Pons (tissue), 1 donor: Measurements from ENCODE around the gene MAPK4.
"Not testable (repeated sequence)": the region's sequence is repeated elsewhere in the genome, so short reads cannot be mapped to it uniquely, and the experiment has no call there.

Source experiments
- DNase-seq: peaks from one replicate; pipeline ENCODE4 v3.0.0-alpha.2; 2016; ENCODE audit warnings: low spot score

Gene MAPK4

GRCh38 chr18:50559752-50560680 is at the start of gene MAPK4:
MAPK4 (plus strand) TSS chr18:50560087; CDS start chr18:50663959, 103,872 bp downstream.
- no peak for DNase-seq

- not testable (repeated sequence) for DNase-seq
These were observed 42.6 kb upstream of the MAPK4 start for GRCh38 chr18:50517277-50517676.

GRCh38 chr18:50518787-50519546 is 40.9 kb upstream of the MAPK4 start:
- no peak for DNase-seq

GRCh38 chr18:50523165-50523564 is 36.7 kb upstream of the MAPK4 start:
- no peak for DNase-seq

- no peak for DNase-seq
These were observed 32.1 kb upstream of the MAPK4 start for GRCh38 chr18:50527636-50528307.

GRCh38 chr18:50528806-50529205 is 31.1 kb upstream of the MAPK4 start:
- DNase-seq, result no peak

- DNase-seq, result not testable (repeated sequence)
These were observed 26.1 kb upstream of the MAPK4 start for GRCh38 chr18:50533822-50534221.

GRCh38 chr18:50544476-50544875 is 15.4 kb upstream of the MAPK4 start:
- not testable (repeated sequence) for DNase-seq

GRCh38 chr18:50545936-50546335 is 14.0 kb upstream of the MAPK4 start:
- no peak for DNase-seq

- DNase-seq, result no peak
These were observed 11.7 kb upstream of the MAPK4 start for GRCh38 chr18:50548160-50548559.

- not testable (repeated sequence) for DNase-seq
These were observed 8.2 kb upstream of the MAPK4 start for GRCh38 chr18:50551651-50552050.

GRCh38 chr18:50558157-50558556 is 1.7 kb upstream of the MAPK4 start:
- no peak for DNase-seq

GRCh38 chr18:50558948-50559751 is 737 bp upstream of the MAPK4 start:
- DNase-seq, result no peak

- no peak for DNase-seq
These were observed 1.1 kb downstream of the MAPK4 start for GRCh38 chr18:50560681-50561629.

- not testable (repeated sequence) for DNase-seq
These were observed 2.4 kb downstream of the MAPK4 start for GRCh38 chr18:50562258-50562657.

- no peak for DNase-seq
These were observed 2.8 kb downstream of the MAPK4 start for GRCh38 chr18:50562686-50563085.

- DNase-seq, result no peak
These were observed 3.5 kb downstream of the MAPK4 start for GRCh38 chr18:50563376-50563775.

GRCh38 chr18:50569930-50570329 is 10.0 kb downstream of the MAPK4 start:
- no peak for DNase-seq

GRCh38 chr18:50571606-50572005 is 11.7 kb downstream of the MAPK4 start:
- no peak for DNase-seq

- not testable (repeated sequence) for DNase-seq
These were observed 13.3 kb downstream of the MAPK4 start for GRCh38 chr18:50573196-50573595.
